Suprapubic skin (tissue), 3 donors: Measurements from ENCODE around the gene MTCL1.

ENCODE experiments used
- EP300 ChIP-seq: sonication (generic); formaldehyde crosslinking; IDR thresholded peaks from one replicate; pipeline ENCODE4 v1.6.1; 2017; ENCODE audit warnings: antibody characterized with exemption
- POLR2A ChIP-seq, 2 donors: fragments of 450-650 bp; IDR thresholded peaks; one replicate each; pipeline ENCODE4 v1.6.1; 2017; ENCODE audit warnings: antibody characterized with exemption in 2 of 2, mild to moderate bottlenecking in 2 of 2, moderate library complexity in 2 of 2
- TF ChIP-seq, protein P1 (sequence below), 2 donors: fragments of 200-600 bp in 1 of 2; fragments of 450-650 bp in 1 of 2; sonication (generic) in 1 of 2; IDR thresholded peaks; one replicate each; pipeline ENCODE4 v1.5.1; 2016 to 2019; ENCODE audit warnings: antibody characterized with exemption in 2 of 2, mild to moderate bottlenecking in 1 of 2, moderate library complexity in 1 of 2

DNA sequence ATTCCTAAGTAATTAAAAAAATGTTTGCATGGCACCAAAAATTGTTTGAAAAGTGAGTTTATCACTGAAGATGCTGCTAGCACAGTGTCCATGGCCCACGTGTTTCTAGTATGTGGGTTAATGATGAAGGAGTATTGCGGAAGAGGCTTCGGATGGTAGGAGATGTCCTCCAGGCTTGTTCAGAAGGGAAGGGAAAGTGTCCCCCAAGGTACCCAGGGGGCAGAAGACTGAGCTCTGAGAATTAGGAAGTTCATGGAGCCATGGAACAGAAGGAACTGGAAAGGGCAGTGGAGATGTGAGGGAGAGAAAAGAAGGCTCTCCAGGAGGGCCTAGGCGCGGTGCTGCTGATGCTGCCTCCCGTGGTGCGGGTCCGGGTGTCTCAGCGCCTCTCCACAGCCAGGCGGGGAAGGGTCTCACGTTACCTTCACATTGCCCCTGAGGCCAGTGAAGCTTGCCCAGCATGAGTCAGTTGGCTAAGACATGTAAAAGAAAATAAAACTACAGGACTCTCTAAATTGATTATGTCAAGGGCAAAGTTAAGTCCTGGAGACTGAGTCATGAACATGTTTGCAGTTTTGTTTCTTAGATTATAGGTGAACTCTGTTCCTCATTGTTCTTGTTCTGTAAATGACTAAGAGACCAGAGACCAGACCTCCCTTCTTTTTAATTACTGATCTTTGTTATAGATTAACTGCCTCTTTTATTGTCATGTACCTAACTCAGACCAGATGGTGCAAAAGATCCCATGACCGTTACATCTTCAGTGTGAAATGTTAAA, 89.0 kb downstream of the MTCL1 start:
- TF ChIP-seq EP300: no peak
- TF ChIP-seq, protein P1, sequence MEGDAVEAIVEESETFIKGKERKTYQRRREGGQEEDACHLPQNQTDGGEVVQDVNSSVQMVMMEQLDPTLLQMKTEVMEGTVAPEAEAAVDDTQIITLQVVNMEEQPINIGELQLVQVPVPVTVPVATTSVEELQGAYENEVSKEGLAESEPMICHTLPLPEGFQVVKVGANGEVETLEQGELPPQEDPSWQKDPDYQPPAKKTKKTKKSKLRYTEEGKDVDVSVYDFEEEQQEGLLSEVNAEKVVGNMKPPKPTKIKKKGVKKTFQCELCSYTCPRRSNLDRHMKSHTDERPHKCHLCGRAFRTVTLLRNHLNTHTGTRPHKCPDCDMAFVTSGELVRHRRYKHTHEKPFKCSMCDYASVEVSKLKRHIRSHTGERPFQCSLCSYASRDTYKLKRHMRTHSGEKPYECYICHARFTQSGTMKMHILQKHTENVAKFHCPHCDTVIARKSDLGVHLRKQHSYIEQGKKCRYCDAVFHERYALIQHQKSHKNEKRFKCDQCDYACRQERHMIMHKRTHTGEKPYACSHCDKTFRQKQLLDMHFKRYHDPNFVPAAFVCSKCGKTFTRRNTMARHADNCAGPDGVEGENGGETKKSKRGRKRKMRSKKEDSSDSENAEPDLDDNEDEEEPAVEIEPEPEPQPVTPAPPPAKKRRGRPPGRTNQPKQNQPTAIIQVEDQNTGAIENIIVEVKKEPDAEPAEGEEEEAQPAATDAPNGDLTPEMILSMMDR (IDR thresholded peaks at IDR 0.05): no peak
- no peak for TF ChIP-seq POLR2A (IDR thresholded peaks at IDR 0.05)
